Aorta (tissue), 5 donors: ENCODE results near the gene TXNDC5. TPM values are rescaled to one million over a fixed set of nuclear protein-coding genes. Genes with fewer than 3 reads are reported as not detected.
"Not testable (repeated sequence)": the region's sequence is repeated elsewhere in the genome, so short reads cannot be mapped to it uniquely, and the experiment has no call there.

Experiments used
- ATAC-seq: fragments of 200-7000 bp; cut with Tn5 transposase; one replicate; pipeline ENCODE4 v1.9.1; 2022; ENCODE audit warnings: moderate library complexity; ENCODE audit not compliant: low FRiP score
- DNase-seq, 2 donors: peaks; one replicate each; pipeline ENCODE4 v3.0.0-alpha.2; 2020
- H3K27ac ChIP-seq, 2 donors: one replicate each; pipeline ENCODE4 v1.5.1; 2013; ENCODE audit warnings: low read length in 2 of 2, mild to moderate bottlenecking in 2 of 2, moderate library complexity in 2 of 2, control low read depth in 1 of 2, inconsistent platforms in 1 of 2, low read depth in 1 of 2
- H3K27me3 ChIP-seq, 2 donors: one replicate each; pipeline ENCODE4 v1.6.1; 2013; ENCODE audit warnings: control low read depth in 1 of 2, low read length in 1 of 2, mild to moderate bottlenecking in 1 of 2, moderate library complexity in 1 of 2; ENCODE audit not compliant: insufficient read depth in 2 of 2, control insufficient read depth in 1 of 2
- H3K36me3 ChIP-seq, 2 donors: one replicate each; pipeline ENCODE4 v1.6.1; 2013; ENCODE audit warnings: control low read depth in 1 of 2, low read length in 1 of 2, mild to moderate bottlenecking in 1 of 2; ENCODE audit not compliant: insufficient read depth in 2 of 2, control insufficient read depth in 1 of 2
- H3K4me1 ChIP-seq, 2 donors: one replicate each; pipeline ENCODE4 v1.6.1; 2013; ENCODE audit warnings: low read length in 2 of 2, control low read depth in 1 of 2, mild to moderate bottlenecking in 1 of 2, moderate library complexity in 1 of 2; ENCODE audit not compliant: insufficient read depth in 2 of 2, control insufficient read depth in 1 of 2
- H3K4me3 ChIP-seq, 2 donors: one replicate each; pipeline ENCODE4 v1.5.1; 2013; ENCODE audit warnings: low read length in 2 of 2, control low read depth in 1 of 2, mild to moderate bottlenecking in 1 of 2
- H3K9me3 ChIP-seq: one replicate; pipeline ENCODE4 v1.6.1; 2013; ENCODE audit warnings: mild to moderate bottlenecking, low read length; ENCODE audit not compliant: control insufficient read depth
- WGBS, 2 donors: extraction: QIAGEN DNeasy Blood & Tissue Kit; methylation state at CpG; one replicate each; pipeline ENCODE4 v1.1.7; 2013; 5-methylcytosine and 5-hydroxymethylcytosine counted together
- intact Hi-C, 2 donors: fragments of 100-400 bp; cut with DNase I; formaldehyde crosslinking; loops; one replicate each; pipeline versions ENCODE4 v1.14.2 to v1.15.0; 2022
- polyA plus RNA-seq, 2 donors: library from polyadenylated mRNA; stranded (reverse); fragments of 200-250 nt; gene quantifications; one replicate each; pipeline ENCODE4 v1.2.3, GENCODE V29; 2013
- total RNA-seq, 2 donors: library from RNA; stranded (reverse); fragmentation: NEBNext Ultra II Directional; extraction: Animal tissue kit (Norgen Biotek cat#: 25700); gene quantifications; one replicate each; pipeline ENCODE4 v1.2.1, GENCODE V29; 2021
- donor health status: healthy with polysubstance abuse.
- donor health status: Bipolar disorder and iron deficiency.
- donor health status: DM: no; HTN: no; CAD: no.
- donor health status: DM: no; HTN: no; CAD: no.
- donor health status: DM: yes; HTN: yes; CAD: no.

The TXNDC5 gene
- total and polyA plus RNA-seq, 4 donors, result 62.5 to 96.7 (median 94.3) TPM

GRCh38 chr6:7897461-7898192 lies 13.0 kb downstream of the TXNDC5 start:
- no peak overlapping the region for H3K4me3 ChIP-seq
- no peak for ATAC-seq
- no peaks in the 10 kb centered on the region for H3K9me3 ChIP-seq
- H3K36me3 ChIP-seq, result peaks cover 10 to 16% of the 10 kb centered on the region in 2 donors
- H3K27ac ChIP-seq, result no peak overlapping the region
- no peak for DNase-seq
- WGBS, 2 donors, result 87 to 91% methylated on average over 9 of the region's 9 CpGs
- H3K27me3 ChIP-seq, result no peaks in the 10 kb centered on the region
- intact Hi-C loops, result no loop called here
- H3K4me1 ChIP-seq, result no peaks in the 10 kb centered on the region

DNA sequence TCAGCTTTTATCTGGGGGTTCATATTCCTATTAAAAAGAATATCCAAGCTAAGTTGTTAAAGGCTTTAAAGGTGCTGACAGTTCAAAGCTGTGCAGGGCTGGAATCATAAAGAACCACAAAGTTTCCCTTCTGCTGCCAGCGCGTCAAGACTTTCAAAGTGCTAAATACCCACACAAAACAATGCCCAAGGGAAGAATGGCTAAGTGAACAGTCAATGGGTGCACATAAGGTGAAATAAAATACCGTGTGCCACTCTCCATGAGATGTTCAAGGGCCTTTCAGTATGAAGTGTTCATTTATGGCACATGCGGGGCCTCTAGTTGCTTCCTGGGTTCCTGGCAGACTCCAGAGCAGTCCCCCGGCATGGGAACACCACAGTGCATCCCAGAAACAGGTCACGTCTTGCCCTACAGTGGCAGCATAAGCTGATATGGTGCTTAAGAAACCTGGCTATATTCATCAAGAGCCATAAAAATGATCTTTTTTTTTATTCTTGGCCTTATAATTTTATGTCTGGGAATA lies 14.1 kb downstream of the TXNDC5 start:
- 83 to 87% methylated on average over 6 of the region's 6 CpGs for WGBS, 2 donors
- ATAC-seq, result no peak

DNA sequence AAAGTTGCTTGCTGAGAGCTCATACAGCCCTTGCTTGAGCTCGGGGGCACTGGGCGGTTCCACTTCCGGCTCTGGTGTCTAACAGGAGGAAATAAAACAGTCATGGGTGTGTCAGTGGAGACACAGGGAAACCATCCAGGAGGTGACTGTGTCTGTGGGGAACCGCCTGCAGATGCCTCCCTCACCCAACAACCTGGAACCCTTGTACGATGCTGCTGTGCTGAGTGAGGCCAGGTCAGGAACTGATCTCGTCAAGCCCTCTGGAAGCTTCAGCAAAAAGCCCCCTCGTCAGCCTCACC lies 15.5 kb downstream of the TXNDC5 start:
- WGBS, 2 donors, result 90 to 93% methylated on average over 7 of the region's 7 CpGs
- Histone ChIP-seq H3K4me1 (no peaks in the 10 kb centered on the region), H3K27me3 (no peaks in the 10 kb centered on the region), H3K36me3 (peaks cover 9 to 14% of the 10 kb centered on the region in 2 donors), H3K27ac (no peak overlapping the region), H3K4me3 (no peak overlapping the region), H3K9me3 (no peaks in the 10 kb centered on the region)
- ATAC-seq (no peak), DNase-seq (no peak)
- intact Hi-C loops, result no loop called here

More for the DNA sequence above, 14.1 kb downstream of the TXNDC5 start:
- H3K27me3 ChIP-seq, result no peaks in the 10 kb centered on the region
- peak in 1 of 2 donors; percentile 21 for DNase-seq
- no peak overlapping the region for H3K27ac ChIP-seq
- intact Hi-C loops, result no loop called here
- H3K4me1 ChIP-seq, result no peaks in the 10 kb centered on the region
- peaks cover 10 to 14% of the 10 kb centered on the region in 2 donors for H3K36me3 ChIP-seq
- H3K4me3 ChIP-seq, result no peak overlapping the region
- no peaks in the 10 kb centered on the region for H3K9me3 ChIP-seq

DNA sequence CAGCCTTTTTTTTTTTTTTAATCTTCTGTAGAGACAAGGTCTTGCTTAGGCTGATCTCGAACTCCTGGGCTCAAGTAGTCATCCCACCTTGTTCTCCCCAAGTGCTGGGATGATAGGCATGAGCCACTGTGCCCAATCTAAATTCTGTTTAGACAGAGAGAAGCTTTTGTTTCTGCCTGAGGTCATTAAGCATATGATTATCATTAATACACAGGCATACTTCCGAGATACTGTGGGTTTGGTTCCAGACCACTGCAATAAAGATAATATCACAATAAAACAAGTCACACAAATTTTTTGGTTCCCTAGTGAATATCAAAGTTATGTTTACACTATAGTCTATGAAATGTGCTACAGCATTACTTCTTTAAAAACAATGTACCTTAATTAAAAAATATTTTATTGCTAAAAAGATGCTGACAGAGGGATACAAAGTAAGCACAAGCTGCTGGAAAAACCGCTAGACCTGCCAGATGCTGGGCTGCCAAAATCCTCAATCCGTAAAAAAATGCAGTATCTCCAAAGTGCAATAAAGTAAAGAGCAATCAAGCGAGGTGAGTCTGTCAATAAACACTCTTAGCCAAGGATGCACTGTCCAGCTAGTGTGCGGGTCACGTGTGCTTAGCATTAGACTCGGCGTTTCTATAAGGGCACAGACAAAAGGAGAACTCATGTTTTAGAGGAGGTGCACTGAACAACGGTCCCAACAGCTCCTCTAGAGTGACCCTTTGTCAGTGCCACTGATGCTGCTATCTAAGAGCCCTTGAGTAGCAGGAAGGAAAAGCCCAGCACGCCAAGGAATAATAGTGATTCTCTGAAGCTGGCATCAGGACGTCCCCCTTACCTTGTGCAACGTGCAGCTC lies 16.1 kb downstream of the TXNDC5 start:
- H3K4me3 ChIP-seq, result no peak overlapping the region
- WGBS, 2 donors, result 84 to 85% methylated on average over 13 of the region's 13 CpGs
- peaks cover 7 to 12% of the 10 kb centered on the region in 2 donors for H3K36me3 ChIP-seq
- H3K4me1 ChIP-seq, result no peaks in the 10 kb centered on the region
- no peaks in the 10 kb centered on the region for H3K9me3 ChIP-seq
- no peak for ATAC-seq
- intact Hi-C loops, result no loop called here
- no peaks in the 10 kb centered on the region for H3K27me3 ChIP-seq
- no peak for DNase-seq
- H3K27ac ChIP-seq, result no peak overlapping the region

DNA sequence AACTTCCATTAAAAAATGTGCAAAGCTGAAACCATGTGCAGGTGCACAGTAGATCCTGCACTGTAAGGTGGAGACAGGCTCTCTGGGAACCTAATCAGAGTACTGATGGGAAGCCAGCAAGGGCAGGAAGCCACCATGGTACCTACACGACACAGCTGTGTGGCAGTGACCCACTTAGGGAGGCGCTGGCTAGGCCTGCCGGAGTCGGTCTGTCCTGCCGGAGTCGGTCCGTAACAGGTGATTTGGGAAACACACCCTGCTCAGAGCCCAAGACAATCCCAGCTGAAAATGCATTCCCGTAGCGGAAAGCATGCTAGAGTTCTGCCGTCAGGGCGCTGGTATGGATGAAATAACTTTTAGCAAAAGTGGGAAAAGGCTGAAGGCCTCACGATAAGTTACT lies 17.2 kb downstream of the TXNDC5 start:
- 92 to 94% methylated on average over 12 of the region's 12 CpGs for WGBS, 2 donors

DNA sequence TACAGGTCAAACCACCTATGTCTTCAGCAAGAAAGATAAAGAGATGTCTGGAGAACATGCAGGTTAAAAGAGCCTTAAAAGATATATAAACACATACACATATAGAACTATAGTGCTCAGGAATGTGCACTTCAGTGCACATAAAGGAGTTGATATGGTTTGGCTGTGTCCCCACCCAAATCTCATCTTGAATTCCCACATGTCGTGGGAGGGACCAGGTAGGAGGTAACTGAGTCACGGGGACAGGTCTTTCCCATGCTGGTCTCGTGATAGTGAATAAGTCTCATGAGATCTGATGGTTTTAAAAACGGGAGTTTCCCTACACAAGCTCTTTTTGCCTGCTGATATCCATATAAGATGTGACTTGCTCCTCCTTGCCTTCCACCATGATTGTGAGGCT lies 18.2 kb downstream of the TXNDC5 start:
- ATAC-seq, H3K4me3 ChIP-seq, intact Hi-C loops, H3K9me3 ChIP-seq, H3K36me3 ChIP-seq, H3K27ac ChIP-seq, DNase-seq, H3K27me3 ChIP-seq, H3K4me1 ChIP-seq: not testable (repeated sequence)
- 94% methylated on average over 4 of the region's 4 CpGs for WGBS, 2 donors

More for the DNA sequence above, 17.2 kb downstream of the TXNDC5 start:
- Histone ChIP-seq H3K4me1 (no peaks in the 10 kb centered on the region), H3K36me3 (peaks cover 10% of the 10 kb centered on the region in 2 donors), H3K27me3 (no peaks in the 10 kb centered on the region), H3K9me3 (no peaks in the 10 kb centered on the region), H3K4me3 (no peak overlapping the region), H3K27ac (no peak overlapping the region)
- intact Hi-C loops, result no loop called here
- ATAC-seq (no peak), DNase-seq (no peak)

DNA sequence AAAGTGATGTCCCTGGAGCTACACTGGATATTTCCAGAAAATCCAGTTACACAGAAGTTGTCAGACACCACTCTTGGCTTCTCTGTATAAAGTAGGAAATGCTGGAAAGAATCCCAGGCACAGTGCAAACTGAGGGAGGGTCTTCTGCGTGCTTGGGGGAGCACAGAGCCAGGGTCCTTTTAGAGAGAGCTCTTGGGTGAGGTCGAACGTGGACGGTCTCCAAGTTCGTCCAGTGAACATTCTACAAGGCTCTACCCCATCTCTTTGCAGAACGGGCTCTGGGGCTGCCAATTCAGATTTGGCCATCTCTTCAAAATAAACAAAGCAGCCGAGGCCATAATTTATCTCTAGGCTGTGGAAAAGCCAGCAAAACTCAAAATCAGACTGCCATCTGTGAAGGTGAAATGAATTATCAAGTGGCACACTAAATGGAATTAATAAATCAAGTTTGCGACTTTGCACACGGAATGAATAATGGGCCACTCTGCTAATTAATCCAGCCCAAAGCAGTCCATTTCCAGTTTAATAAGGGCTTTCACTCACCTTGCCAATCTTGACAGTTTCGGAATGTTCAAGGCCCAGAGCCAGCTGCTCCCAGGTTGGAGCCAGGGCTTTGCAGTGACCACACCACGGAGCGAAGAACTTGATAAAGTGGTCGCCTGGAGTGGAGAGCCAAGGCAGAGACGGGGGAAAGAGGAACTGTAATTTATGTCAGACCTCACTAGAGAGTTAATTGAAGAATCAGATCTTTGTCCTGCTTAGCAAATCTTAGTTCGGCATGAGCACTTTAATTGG lies 19.3 kb downstream of the TXNDC5 start:
- Histone ChIP-seq H3K36me3 (peaks cover 8 to 10% of the 10 kb centered on the region in 2 donors), H3K4me3 (no peak overlapping the region), H3K4me1 (no peaks in the 10 kb centered on the region), H3K9me3 (no peaks in the 10 kb centered on the region), H3K27me3 (no peaks in the 10 kb centered on the region), H3K27ac (no peak overlapping the region)
- intact Hi-C loops, result no loop called here
- ATAC-seq (no peak), DNase-seq (no peak)
- WGBS, 2 donors, result 22 to 27% methylated on average over 15 of the region's 15 CpGs

DNA sequence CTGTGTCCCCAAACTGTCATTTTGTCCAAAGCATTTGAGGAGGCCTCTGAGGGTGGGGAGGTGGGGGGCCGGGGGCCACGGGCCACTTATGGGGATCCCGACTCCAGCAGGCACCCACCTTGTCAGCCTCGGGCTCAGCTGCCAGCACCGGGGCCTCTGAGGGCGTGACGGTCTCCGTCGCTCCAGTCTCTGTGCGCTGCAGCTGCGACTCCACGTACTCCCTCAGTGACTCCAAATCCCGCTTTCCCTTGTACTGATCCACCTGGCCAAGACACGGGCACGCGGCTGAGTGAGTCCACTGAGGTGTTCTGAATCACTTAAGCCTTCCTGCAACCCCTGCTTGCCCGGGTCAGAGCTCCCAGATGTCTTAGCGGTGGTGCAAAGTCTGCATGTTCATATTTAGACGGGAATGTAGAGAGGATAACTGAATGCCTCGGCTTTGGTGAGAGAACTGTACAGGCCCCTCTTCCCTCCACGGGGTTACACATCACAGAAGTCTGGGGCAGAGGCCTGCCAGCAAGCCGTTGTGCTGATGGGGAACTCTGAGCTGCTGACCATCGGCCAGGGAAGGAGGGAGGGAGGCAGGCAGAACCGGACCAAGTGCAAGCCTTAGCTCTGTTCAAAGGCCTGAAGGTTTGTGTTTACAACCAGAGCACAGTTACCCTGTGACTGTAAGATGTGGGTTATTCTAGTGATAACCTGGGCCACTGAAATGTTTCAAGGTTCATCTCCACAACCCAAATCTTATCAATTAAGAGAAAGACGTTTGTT lies 21.8 kb downstream of the TXNDC5 start:
- intact Hi-C loops, result no loop called here
- no peak overlapping the region for H3K27ac ChIP-seq
- 81 to 87% methylated on average over 25 of the region's 25 CpGs for WGBS, 2 donors
- peaks cover 5 to 12% of the 10 kb centered on the region in 2 donors for H3K36me3 ChIP-seq
- no peaks in the 10 kb centered on the region for H3K27me3 ChIP-seq
- DNase-seq (no peak), ATAC-seq (peak; percentile 20)
- H3K4me1 ChIP-seq, result no peaks in the 10 kb centered on the region
- H3K4me3 ChIP-seq, result no peak overlapping the region
- H3K9me3 ChIP-seq, result no peaks in the 10 kb centered on the region
